Measurements from ENCODE around the gene SPG21. TPM values are rescaled to one million over a fixed set of nuclear protein-coding genes. Genes with fewer than 3 reads are reported as not detected.

SPG21 gene
- total and polyA plus RNA-seq, 2 donors, result 44.4 to 71.5 TPM

DNA sequence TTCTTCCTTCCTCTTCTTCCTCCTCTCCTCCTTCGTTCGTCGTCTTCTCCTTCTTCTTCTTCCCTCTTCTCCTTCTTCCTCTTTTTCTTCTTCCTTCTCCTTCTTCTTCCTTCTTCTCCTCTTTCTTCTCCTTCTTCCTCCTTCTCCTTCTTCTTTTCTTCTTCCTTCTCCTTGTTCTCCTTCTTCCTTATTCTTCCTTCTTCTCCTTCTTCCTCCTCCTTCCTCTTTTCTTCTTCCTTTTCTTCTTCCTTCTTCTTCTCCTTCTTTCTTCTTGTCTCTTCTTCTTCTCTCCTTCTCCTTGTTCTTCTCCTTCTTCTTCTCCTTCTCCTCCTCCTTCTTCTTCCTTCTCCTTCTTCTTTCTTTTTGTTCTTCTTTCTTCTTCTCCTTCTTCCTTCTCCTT lies 35.3 kb downstream of the SPG21 start:
- Histone ChIP-seq H3K4me1 (ENCODE audit: control insufficient read depth in 2 of 2, insufficient read depth in 2 of 2, low read length in 2 of 2) (no peaks in the 10 kb centered on the region), H3K36me3 (ENCODE audit: control insufficient read depth in 2 of 2, insufficient read depth in 2 of 2, low read length in 1 of 2) (peaks cover 23 to 26% of the 10 kb centered on the region in 2 donors), H3K27me3 (ENCODE audit: control insufficient read depth in 2 of 2, insufficient read depth in 1 of 2, low read length in 1 of 2) (no peaks in the 10 kb centered on the region), H3K27ac (ENCODE audit: low read depth in 1 of 2, low read length in 1 of 2) (no peak overlapping the region), H3K9me3 (ENCODE audit: control insufficient read depth in 2 of 2, insufficient read depth in 1 of 2, low read length in 1 of 2) (no peaks in the 10 kb centered on the region), H3K4me3 (ENCODE audit: low read length in 2 of 2) (no peak overlapping the region)
- no peak for DNase-seq (ENCODE audit: low read depth in 6 of 9, low spot score in 9 of 9)
- 63% methylated on average over 3 of the region's 3 CpGs for WGBS

DNA sequence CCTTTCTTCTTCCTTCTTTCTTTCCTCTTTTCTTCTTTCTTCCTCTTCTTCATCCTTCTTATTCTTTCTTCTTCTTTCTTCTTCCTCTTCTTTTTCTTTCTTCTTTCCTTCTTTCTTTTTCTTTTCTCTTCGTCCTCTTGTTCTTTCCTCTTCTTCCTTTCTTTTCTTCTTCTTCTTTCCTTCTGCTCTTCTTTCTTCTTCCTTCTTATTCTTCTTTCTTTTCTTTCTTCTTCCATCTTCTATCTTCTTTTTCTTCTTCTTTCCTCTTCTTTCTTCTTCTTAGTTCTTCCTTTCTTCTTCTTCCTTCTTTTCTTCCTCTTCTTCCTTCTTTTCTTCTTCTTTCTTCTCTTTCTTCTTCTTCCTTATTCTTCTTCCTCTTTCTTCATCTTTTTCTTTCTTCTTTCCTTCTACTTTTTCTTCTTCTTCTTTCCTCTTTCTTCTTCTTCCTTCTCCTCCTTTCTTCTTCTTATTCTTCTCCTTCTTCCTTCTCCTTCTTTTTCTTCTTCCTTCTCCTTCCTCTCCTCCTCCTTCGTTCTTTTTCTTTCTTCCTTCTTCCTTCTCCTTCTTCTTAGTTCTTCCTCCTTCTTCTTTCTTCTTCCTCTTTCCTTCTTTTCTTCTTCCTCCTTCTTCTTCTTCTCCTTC lies 37.8 kb downstream of the SPG21 start:
- Histone ChIP-seq H3K27me3 (ENCODE audit: control insufficient read depth in 2 of 2, insufficient read depth in 1 of 2, low read length in 1 of 2) (no peaks in the 10 kb centered on the region), H3K4me3 (ENCODE audit: low read length in 2 of 2) (no peak overlapping the region), H3K27ac (ENCODE audit: low read depth in 1 of 2, low read length in 1 of 2) (no peak overlapping the region), H3K36me3 (ENCODE audit: control insufficient read depth in 2 of 2, insufficient read depth in 2 of 2, low read length in 1 of 2) (peaks cover 15% of the 10 kb centered on the region in 2 donors), H3K4me1 (ENCODE audit: control insufficient read depth in 2 of 2, insufficient read depth in 2 of 2, low read length in 2 of 2) (no peaks in the 10 kb centered on the region), H3K9me3 (ENCODE audit: control insufficient read depth in 2 of 2, insufficient read depth in 1 of 2, low read length in 1 of 2) (no peaks in the 10 kb centered on the region)
- DNase-seq (ENCODE audit: low read depth in 6 of 9, low spot score in 9 of 9), result no peak
- 91% methylated on average over 2 of the region's 2 CpGs for WGBS

- DNase-seq (ENCODE audit: low read depth in 6 of 9, low spot score in 9 of 9), result no peak
- no peak overlapping the region for H3K27ac ChIP-seq (ENCODE audit: low read depth in 1 of 2, low read length in 1 of 2)
- H3K4me1 ChIP-seq (ENCODE audit: control insufficient read depth in 2 of 2, insufficient read depth in 2 of 2, low read length in 2 of 2), result no peaks in the 10 kb centered on the region
- H3K4me3 ChIP-seq (ENCODE audit: low read length in 2 of 2), result no peak overlapping the region
- H3K36me3 ChIP-seq (ENCODE audit: control insufficient read depth in 2 of 2, insufficient read depth in 2 of 2, low read length in 1 of 2), result peaks cover 11% of the 10 kb centered on the region in 2 donors
- 54% methylated on average over 6 of the region's 6 CpGs for WGBS
- H3K27me3 ChIP-seq (ENCODE audit: control insufficient read depth in 2 of 2, insufficient read depth in 1 of 2, low read length in 1 of 2), result no peaks in the 10 kb centered on the region
- no peaks in the 10 kb centered on the region for H3K9me3 ChIP-seq (ENCODE audit: control insufficient read depth in 2 of 2, insufficient read depth in 1 of 2, low read length in 1 of 2)
Observed at GRCh38 chr15:64950888-64951287, 38.8 kb downstream of the SPG21 start.

- H3K4me1 ChIP-seq (ENCODE audit: control insufficient read depth in 2 of 2, insufficient read depth in 2 of 2, low read length in 2 of 2), result no peaks in the 10 kb centered on the region
- peaks cover 3 to 4% of the 10 kb centered on the region in 2 donors for H3K36me3 ChIP-seq (ENCODE audit: control insufficient read depth in 2 of 2, insufficient read depth in 2 of 2, low read length in 1 of 2)
- DNase-seq (ENCODE audit: low read depth in 6 of 9, low spot score in 9 of 9), result no peak
- H3K4me3 ChIP-seq (ENCODE audit: low read length in 2 of 2), result no peak overlapping the region
- WGBS, result 99% methylated on average over 11 of the region's 11 CpGs
- no peak overlapping the region for H3K27ac ChIP-seq (ENCODE audit: low read depth in 1 of 2, low read length in 1 of 2)
- no peaks in the 10 kb centered on the region for H3K9me3 ChIP-seq (ENCODE audit: control insufficient read depth in 2 of 2, insufficient read depth in 1 of 2, low read length in 1 of 2)
- H3K27me3 ChIP-seq (ENCODE audit: control insufficient read depth in 2 of 2, insufficient read depth in 1 of 2, low read length in 1 of 2), result no peaks in the 10 kb centered on the region
Observed at GRCh38 chr15:64949383-64950186, 40.1 kb downstream of the SPG21 start.

- H3K4me3 ChIP-seq (ENCODE audit: low read length in 2 of 2), result no peak overlapping the region
- peaks cover 3 to 4% of the 10 kb centered on the region in 2 donors for H3K36me3 ChIP-seq (ENCODE audit: control insufficient read depth in 2 of 2, insufficient read depth in 2 of 2, low read length in 1 of 2)
- 97% methylated on average over 9 of the region's 9 CpGs for WGBS
Observed at GRCh38 chr15:64948916-64949315, 40.8 kb downstream of the SPG21 start.

GRCh38 chr15:64947211-64947610 lies 42.5 kb downstream of the SPG21 start:
- Histone ChIP-seq H3K27ac (ENCODE audit: low read depth in 1 of 2, low read length in 1 of 2) (no peak overlapping the region), H3K36me3 (ENCODE audit: control insufficient read depth in 2 of 2, insufficient read depth in 2 of 2, low read length in 1 of 2) (peaks cover 4 to 5% of the 10 kb centered on the region in 2 donors), H3K4me3 (ENCODE audit: low read length in 2 of 2) (no peak overlapping the region), H3K4me1 (ENCODE audit: control insufficient read depth in 2 of 2, insufficient read depth in 2 of 2, low read length in 2 of 2) (no peaks in the 10 kb centered on the region), H3K9me3 (ENCODE audit: control insufficient read depth in 2 of 2, insufficient read depth in 1 of 2, low read length in 1 of 2) (no peaks in the 10 kb centered on the region), H3K27me3 (ENCODE audit: control insufficient read depth in 2 of 2, insufficient read depth in 1 of 2, low read length in 1 of 2) (no peaks in the 10 kb centered on the region)
- no peak for DNase-seq (ENCODE audit: low read depth in 6 of 9, low spot score in 9 of 9)
- 97% methylated on average over 10 of the region's 10 CpGs for WGBS

More at GRCh38 chr15:64948916-64949315, 40.8 kb downstream of the SPG21 start:
- Histone ChIP-seq H3K9me3 (ENCODE audit: control insufficient read depth in 2 of 2, insufficient read depth in 1 of 2, low read length in 1 of 2) (no peaks in the 10 kb centered on the region), H3K27me3 (ENCODE audit: control insufficient read depth in 2 of 2, insufficient read depth in 1 of 2, low read length in 1 of 2) (no peaks in the 10 kb centered on the region), H3K4me1 (ENCODE audit: control insufficient read depth in 2 of 2, insufficient read depth in 2 of 2, low read length in 2 of 2) (no peaks in the 10 kb centered on the region), H3K27ac (ENCODE audit: low read depth in 1 of 2, low read length in 1 of 2) (no peak overlapping the region)
- no peak for DNase-seq (ENCODE audit: low read depth in 6 of 9, low spot score in 9 of 9)

- no peak for DNase-seq (ENCODE audit: low read depth in 6 of 9, low spot score in 9 of 9)
- H3K27ac ChIP-seq (ENCODE audit: low read depth in 1 of 2, low read length in 1 of 2), result no peak overlapping the region
- no peaks in the 10 kb centered on the region for H3K27me3 ChIP-seq (ENCODE audit: control insufficient read depth in 2 of 2, insufficient read depth in 1 of 2, low read length in 1 of 2)
- no peaks in the 10 kb centered on the region for H3K4me1 ChIP-seq (ENCODE audit: control insufficient read depth in 2 of 2, insufficient read depth in 2 of 2, low read length in 2 of 2)
- H3K4me3 ChIP-seq (ENCODE audit: low read length in 2 of 2), result no peak overlapping the region
- 71% methylated on average over 4 of the region's 4 CpGs for WGBS
- peaks cover 4 to 5% of the 10 kb centered on the region in 2 donors for H3K36me3 ChIP-seq (ENCODE audit: control insufficient read depth in 2 of 2, insufficient read depth in 2 of 2, low read length in 1 of 2)
- H3K9me3 ChIP-seq (ENCODE audit: control insufficient read depth in 2 of 2, insufficient read depth in 1 of 2, low read length in 1 of 2), result no peaks in the 10 kb centered on the region
Observed at GRCh38 chr15:64944961-64945360, 44.8 kb downstream of the SPG21 start.

- no peak overlapping the region for H3K4me3 ChIP-seq (ENCODE audit: low read length in 2 of 2)
- H3K27ac ChIP-seq (ENCODE audit: low read depth in 1 of 2, low read length in 1 of 2), result no peak overlapping the region
- WGBS, result 95% methylated on average over 6 of the region's 6 CpGs
- no peaks in the 10 kb centered on the region for H3K4me1 ChIP-seq (ENCODE audit: control insufficient read depth in 2 of 2, insufficient read depth in 2 of 2, low read length in 2 of 2)
- no peak for DNase-seq (ENCODE audit: low read depth in 6 of 9, low spot score in 9 of 9)
- H3K27me3 ChIP-seq (ENCODE audit: control insufficient read depth in 2 of 2, insufficient read depth in 1 of 2, low read length in 1 of 2), result no peaks in the 10 kb centered on the region
- peaks cover 4 to 5% of the 10 kb centered on the region in 2 donors for H3K36me3 ChIP-seq (ENCODE audit: control insufficient read depth in 2 of 2, insufficient read depth in 2 of 2, low read length in 1 of 2)
- no peaks in the 10 kb centered on the region for H3K9me3 ChIP-seq (ENCODE audit: control insufficient read depth in 2 of 2, insufficient read depth in 1 of 2, low read length in 1 of 2)
Observed at GRCh38 chr15:64943512-64944225, 46.0 kb downstream of the SPG21 start.

DNA sequence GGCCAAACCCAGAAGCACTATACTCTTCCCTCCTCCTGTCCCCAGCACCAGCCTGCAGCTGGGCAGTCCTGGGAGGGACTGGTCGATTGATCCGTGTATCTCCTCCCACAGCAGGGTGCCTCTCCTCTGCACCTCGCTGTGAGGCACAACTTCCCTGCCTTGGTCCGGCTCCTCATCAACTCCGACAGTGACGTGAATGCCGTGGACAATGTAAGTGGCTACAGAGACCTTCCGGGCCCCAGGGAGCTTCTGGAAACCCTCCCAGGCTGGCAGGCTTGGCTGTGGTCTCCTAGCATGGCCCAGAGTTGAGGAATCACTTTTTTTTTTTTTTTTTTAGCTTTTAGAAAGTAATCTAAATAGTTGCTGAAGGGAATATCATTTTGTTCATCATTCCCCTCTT lies 47.4 kb downstream of the SPG21 start:
- WGBS, result 94% methylated on average over 8 of the region's 8 CpGs
- DNase-seq (ENCODE audit: low read depth in 6 of 9, low spot score in 9 of 9), result no peak
- H3K27ac ChIP-seq (ENCODE audit: low read depth in 1 of 2, low read length in 1 of 2), result no peak overlapping the region
- H3K36me3 ChIP-seq (ENCODE audit: control insufficient read depth in 2 of 2, insufficient read depth in 2 of 2, low read length in 1 of 2), result peaks cover 2 to 5% of the 10 kb centered on the region in 2 donors
- H3K4me3 ChIP-seq (ENCODE audit: low read length in 2 of 2), result no peak overlapping the region
- H3K27me3 ChIP-seq (ENCODE audit: control insufficient read depth in 2 of 2, insufficient read depth in 1 of 2, low read length in 1 of 2), result no peaks in the 10 kb centered on the region
- H3K9me3 ChIP-seq (ENCODE audit: control insufficient read depth in 2 of 2, insufficient read depth in 1 of 2, low read length in 1 of 2), result no peaks in the 10 kb centered on the region
- no peaks in the 10 kb centered on the region for H3K4me1 ChIP-seq (ENCODE audit: control insufficient read depth in 2 of 2, insufficient read depth in 2 of 2, low read length in 2 of 2)

All from thymus (tissue), 11 donors.